ENCODE results near the gene IFT27.

The IFT27 gene, protein sequence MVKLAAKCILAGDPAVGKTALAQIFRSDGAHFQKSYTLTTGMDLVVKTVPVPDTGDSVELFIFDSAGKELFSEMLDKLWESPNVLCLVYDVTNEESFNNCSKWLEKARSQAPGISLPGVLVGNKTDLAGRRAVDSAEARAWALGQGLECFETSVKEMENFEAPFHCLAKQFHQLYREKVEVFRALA

DNA sequence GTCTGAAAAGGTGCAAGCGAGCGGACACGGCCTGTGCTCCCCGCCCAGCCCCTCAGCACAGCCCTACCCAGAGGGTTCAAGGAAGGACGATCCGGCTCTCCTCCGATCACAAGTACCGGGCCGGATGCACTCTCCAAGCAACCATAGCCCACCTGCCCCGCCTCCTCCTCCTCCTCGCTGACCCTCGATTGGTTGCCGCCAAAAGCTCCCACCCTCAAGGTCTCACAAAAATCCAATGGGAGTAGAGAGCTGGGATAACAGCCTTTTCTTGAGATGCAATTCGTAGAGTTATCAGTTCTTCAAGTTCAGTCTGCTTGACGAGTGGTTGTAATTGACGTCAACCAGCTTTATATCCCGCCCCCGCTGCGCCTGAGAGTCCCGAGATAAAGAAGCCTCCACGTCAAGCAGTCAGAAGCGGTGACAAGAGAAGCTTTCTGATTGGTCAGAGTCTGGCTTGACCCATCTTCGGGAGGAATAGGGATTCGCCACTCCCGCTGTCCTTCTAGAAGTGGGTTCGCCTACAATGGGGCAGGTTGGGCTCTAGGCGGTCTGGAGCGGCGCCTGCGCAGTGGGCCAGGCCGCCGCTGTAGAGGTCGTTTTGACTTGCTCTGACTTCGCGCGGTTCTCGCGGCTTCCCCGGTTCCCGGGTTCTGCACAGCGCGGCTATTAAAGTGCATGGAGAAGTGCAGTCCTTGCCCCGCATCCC is at the start of gene IFT27:
Gene IFT27 (minus strand): TSS at position 156 of the 706 bp plus-strand sequence. CDS start 412 bp downstream, outside the sequence.
- peak; percentile 100 for DNase-seq

DNA sequence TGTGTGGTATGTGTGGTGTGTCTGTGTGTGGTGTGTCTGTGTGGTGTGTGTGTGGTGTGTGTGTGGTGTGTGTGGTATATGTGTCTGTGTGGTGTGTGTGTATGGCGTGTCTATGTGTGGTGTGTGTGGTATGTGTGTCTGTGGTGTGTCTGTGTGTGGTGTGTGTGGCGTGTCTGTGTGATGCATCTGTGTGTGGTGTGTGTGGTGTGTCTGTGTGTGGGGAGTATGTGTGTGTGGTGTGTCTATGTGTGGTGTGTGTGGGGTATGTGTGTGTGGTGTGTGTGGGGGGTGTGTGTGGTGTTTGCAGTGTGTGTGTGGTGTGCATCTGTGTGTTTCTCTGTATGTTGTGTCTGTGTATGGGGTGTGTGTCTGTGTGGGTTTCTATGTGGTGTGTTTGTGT is 48.7 kb upstream of the IFT27 start:
- no peak for DNase-seq

DNA sequence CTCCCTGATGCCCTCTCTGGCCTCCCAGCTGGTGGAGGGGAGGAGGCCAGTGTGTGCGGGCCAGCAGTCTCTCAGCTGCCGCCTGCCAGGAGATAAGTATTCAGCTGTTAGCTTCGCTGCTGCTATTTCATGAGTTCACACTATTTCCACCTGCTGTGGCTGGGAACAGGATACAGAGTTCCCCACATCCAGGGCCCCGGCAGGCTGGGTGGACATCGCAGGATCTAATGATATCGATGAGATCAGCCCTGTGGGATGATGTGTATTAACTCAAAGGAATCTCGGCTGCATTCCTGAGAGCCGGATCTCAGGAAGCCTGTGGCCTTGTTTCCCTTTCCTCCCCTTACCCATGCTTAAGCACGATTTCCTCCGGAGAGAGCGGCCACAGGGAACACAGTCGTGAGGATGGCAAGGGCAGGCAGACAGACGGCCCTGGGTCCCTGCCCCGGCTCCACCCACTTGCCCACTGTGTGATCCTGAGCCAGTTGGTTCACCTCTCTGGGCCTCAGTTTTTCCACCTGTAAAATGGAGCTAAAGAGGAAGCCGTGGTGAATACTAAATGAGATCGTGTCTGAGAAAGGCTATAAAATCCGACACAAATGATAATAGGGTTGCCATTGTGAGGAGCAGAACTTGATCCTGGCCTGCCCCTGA is 47.4 kb upstream of the IFT27 start:
- DNase-seq = no peak

DNA sequence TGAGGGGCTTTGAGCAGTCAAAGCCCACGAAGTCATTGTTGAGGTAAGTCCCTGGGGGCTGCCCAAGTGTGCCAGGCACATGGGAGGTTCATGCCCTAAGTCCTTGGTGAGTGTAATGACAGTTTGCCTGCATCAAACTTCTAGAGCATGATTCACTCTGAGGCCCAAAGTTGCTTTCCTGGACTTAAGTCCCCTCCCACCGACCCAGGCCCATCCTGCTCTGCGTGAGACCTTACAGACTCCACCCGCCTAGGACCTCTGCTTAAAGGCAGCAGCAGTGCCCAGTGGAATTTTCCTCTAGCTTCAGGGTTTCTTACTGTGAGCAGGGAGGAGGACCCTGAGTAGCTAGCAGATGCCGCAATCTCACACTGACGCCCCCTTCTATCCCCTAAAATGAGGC is 46.7 kb upstream of the IFT27 start:
- no peak for DNase-seq

DNA sequence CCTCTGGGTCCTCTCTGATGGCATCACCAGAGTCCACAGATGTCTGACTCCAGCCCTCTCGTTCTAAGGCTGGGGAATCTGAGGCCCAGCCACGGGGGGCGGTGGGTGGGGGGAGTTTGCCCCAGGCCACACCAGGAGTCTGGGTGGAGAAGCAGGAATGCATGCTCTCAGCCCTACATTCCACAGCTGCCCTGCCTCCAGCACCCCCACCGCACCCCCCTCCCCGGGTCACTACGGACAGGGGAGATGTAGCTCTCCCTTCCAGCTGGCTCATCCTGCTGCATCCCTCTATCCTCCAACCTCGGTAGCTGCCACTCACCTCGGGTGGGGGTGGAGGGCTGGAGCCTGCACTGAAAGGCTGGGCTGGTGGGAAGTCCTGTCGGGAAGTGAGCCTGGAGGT is 43.2 kb upstream of the IFT27 start:
- no peak for DNase-seq

DNA sequence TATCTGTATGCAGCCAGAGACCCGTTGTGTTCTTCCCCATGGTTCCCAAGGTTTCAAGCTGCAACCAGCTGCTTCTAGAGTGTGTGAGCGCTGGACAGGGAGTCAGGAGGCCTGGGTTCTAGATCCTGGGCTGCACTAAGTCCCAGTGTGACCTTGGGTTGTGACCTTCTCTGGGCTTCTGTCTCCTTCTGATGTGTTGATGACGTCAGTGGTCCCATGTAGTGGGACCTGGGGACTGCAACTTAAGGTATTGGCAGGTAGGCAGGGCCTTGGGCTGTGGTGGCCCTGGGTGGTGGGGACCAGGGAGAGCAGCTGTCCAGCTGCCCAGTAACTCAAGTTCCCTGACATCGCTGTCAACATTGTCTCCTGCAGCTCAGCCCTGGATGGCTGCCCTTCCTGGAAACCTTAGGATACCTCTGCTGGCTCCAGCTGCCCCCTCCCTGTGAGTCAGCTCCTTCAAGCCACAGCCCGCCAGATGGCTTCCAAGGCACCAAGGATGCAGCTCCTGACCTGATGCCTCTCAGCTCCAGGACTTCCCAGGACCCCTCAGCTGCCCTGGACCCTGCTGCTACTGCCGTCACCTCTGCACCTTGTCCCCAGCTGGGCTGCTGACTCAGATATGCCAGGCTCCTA is 42.2 kb upstream of the IFT27 start:
- DNase-seq = no peak

DNA sequence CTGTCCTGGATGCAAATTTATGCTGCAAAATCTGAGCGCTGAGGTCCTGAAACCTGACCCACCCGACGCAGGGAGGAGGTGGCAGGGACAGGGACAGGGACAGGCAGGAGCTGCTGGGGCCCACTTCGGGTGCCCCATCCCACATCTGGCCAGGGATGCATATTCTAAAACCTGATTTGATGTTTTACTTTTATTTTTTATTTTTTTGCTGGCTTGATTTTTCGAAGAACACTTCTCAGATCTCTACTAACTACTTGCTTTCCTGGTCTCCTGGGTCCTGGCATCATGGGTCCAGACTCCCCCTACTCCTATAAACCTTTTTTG is 41.6 kb upstream of the IFT27 start:
- no peak for DNase-seq

DNA sequence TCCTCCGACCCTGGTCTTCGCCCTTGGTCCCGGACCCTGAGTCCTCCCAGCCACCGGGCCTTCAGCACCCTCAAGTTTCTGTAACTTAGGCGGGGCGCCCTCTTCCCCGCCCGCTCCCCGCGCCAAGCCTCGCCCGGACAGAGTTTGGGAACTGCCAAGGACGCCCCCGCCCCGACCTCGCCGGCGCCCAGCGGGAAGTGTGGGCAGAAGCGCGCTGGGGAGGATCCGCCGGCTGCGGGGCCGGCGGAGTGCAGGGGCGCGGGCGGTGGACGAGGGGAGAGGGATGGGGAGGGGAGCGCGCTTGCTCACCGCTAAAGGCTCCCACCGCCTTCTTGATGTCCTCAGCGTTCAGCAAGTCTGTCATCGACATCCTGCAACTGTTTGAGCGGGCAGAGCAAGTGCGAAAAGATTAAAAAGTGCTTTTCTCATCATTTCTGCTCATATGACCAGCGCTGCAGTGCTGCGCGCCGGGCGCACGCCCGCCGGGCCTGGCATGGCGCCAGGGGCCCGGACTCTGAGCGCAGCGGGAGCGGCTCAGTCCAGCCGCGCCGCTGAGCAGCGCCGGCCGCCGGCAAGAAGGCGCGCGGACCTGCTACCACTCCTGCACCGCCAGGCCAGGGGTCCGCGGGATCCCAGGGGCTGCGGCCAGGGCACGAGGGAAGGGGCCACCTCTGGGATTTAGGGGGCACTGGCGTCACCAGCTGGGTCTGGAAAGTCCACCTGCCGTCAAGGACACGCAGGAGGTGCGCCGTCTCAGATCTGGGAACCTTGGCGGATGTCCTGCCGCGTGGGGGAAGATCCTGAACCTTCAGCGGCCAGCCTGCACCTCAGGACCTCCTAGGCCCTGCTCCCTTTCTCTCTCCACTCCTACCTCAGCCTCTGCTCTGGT is 41.0 kb upstream of the IFT27 start, which contains the start of gene PVALB:
Gene PVALB (minus strand): TSS at position 400 of the 889 bp plus-strand sequence. CDS start 30 bp downstream, at position 370.
- DNase-seq = peak; percentile 55

DNA sequence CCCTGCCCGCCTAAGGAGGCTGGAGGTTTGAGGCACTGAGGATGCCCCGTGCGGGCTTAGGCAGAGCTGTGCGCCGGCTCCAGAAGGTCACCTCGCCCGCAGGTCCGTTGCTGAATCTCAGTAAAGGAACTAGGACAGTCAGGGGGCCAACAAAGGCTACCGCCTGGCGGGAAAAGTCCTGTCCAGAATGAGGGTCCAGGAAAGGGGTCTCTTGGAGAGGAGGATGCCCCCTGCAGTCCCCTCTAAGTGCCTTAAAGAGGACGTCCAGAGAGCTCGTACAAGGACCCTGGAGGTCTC is 40.4 kb upstream of the IFT27 start:
- no peak for DNase-seq

DNA sequence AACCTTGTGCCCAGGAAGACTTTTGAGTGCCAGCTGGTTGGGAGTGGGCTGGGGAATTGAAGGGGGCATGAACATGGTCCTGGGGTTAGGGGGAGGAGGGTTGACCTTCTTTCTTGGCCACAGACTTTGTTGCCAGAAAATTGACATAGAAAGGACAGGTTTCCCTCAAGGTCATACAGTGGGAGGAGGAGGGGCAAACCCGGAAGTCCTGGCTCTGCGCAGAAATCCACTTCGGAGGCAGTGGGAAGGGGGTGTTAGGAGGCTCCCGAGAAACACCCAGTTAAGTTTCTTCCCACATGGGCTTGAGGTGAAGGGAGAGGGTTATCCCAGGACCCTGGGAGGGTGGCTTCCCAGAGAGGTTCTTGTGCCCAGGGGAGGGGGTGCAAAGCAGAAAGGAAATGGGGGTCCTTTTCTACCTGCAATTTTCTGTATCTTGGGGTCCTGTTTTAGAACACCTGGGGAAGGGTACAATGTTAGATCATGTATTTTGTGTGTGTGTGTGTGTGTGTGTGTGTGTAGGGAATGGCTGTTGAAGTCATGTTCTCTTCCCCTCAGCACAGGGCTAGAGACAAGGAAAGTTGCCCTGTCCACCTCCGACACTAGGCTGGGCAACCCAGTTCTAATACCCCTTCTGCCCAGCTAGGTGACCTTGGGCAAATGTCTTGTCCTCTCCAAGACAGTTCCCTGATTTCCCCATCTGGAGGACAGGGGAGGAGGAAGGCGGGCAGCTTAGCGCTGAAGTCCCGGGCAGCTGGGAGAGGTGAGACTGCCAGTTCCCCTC is 39.8 kb upstream of the IFT27 start:
- DNase-seq = no peak

DNA sequence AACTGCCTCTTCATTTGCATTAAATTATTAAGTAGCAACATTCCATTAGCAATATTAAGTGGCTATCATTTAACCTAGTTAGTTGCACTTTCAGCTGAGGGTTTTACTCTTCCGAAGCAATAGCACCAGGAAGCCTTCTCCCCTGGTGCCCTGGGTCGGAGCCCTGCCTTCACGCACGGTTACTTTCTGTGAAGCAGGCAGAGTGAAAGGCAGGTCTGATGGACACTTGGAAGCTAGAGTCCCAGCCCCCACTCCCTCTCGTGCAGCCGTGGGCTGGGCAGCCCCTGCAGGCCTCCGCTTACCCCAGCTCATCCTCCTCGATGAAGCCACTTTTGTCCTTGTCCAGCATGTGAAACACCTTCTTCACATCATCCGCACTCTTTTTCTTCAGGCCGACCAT is 38.9 kb upstream of the IFT27 start:
- no peak for DNase-seq

DNA sequence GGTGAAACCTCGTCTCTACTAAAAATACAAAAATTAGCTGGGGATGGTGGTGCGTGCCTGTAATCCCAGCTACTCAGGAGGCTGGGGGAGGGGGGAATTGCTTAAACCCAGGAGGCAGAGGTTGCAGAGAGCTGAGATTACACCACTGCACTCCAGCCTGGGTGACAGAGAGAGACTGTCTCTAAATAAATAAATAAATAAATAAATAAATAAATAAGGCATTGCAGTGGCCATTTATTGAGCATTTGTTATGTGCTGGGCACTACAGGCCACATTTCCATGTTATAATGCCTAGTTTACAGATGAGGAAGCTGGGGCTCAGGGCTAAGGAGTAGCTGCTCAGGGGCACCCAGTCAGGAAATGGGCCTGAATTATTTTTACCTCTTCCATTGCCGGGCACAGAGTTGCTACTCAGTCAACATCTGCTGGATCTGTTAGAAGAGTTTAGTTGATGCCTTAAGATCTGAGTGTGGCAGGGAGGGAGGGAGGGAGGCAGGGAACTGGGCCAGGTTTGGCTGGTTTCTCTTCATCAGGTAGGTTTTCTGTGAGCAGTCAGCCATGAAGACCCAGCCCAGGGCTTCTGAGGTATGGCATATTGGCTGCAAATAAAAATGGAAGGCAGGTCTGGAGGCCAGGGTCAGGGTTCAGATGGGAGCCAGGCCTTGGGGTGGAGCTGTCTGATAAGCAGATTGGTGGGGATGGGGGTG is 35.3 kb upstream of the IFT27 start:
- no peak for DNase-seq

DNA sequence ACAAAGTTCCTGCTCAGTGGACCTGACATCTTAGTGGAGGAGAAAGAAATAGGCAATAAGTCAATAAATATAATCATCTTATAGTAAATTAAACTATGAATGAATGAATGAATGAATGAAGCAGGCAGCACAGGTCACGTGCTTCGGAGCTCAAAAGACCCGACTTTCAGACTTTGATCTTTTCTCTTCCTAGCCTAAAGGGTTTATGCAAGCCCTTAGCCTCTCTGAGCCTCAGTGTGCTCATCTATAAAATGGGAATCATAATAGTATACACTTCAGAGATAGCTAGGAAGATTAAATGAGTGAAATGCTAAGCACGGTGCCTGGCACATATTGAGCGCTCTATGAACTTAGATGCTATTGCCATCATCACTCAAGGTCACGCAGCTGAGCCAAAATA is 33.4 kb upstream of the IFT27 start:
- DNase-seq = no peak

DNA sequence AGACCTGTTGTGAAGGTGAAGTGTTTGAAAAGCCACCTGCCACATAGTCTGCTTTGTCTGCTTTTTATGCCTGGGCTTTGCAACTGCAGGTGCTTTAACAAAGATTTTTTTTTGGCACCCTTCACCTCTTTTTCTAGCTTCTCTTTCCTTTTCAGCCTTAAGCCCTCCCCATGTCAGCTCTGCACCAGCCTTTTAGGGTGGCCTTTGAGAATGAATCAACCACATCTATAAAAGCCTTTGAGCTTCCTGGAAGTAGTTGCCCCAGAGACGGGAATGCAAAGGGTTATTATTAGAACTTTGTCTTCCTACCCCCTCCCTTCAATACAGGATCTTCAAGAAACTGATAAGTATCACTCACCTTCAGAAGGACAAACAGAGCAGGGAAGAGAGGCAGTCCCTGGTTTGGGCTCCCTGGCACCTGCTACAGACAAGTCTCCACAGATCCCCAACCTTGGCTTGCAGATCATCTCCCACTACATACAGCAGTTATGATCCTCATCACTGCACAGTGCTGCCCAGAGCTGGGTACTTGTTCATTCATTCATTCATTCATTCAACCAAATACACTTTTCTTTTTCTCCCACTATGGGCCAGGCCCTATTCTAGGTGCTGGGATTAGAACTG is 32.9 kb upstream of the IFT27 start:
- peak; percentile 91 for DNase-seq

DNA sequence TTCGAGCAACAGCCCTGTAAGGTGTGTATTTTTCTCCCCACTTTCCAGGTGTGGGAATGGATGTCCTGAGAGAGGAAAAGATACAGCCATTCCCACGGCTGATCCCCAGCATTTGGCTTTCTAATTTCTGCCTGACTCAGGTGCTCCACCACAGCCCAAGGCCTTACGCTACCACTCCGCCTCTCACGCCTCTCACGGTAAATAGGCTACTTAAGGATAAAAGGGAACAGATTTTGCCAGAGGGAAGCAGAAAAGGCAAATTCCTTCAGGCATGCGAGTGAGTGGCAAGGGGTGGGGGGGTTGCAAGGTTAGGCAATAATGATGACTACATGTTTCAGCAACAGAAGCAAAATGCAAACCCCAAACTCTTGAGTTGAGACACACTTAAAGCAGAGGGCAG is 31.7 kb upstream of the IFT27 start:
- DNase-seq = no peak

DNA sequence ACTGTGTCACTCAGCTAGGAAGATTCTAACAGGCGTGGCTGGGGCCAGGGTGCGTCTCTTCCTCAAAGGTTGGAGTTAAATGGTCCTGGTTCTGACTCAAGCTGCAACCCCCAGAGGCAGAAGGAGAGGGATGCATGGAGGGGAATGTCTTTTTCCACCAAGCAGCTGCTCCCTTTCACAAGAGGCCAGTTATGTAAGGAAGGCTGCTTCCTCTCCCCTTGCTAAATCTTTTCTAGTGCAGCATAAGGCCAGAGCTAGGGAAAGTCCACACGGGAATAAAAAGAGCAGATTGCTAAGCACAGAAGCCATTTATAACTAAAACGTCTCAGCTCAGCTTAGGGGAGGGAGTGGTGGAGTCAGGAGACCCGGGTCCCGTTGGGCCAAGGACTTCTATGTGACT is 30.9 kb upstream of the IFT27 start:
- DNase-seq = no peak

DNA sequence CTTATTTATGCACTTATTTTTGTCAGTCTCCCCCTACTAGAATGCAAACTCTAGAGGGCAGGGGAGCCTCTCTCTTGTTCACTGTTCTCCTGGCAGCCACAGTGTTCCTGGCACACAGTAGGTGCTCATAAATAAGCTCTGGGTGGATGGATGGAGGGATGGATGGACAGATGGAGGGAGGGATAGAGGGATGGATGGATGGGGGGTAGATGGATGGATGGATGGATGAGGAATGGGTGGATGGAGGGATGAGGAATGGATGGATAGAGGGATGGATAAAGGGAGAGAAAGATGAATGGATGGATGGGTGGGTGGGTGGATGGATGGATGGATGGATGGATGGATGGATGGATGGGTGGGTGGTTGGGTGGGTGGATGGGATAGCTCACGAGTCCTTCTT is 27.4 kb upstream of the IFT27 start:
- DNase-seq = no peak

DNA sequence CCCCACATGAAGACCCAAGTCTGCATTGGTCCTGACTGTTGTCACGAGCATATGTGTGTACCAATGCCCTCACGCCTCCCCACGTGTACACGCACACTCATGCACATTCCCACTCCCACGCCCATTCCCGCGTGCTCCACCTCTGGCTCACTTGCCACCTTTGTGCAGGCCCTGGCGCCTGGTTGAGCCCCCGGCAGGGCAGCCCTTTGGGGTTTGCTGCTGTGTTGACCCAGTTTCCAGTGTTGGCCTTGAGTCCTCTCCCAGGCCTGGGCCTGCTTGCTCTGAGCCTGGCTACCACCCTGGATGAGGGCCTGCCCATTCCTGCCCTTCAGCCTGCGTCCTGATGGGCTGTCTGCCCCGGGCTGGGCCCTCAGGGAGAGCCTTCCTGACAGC is 22.8 kb upstream of the IFT27 start:
- DNase-seq = no peak

DNA sequence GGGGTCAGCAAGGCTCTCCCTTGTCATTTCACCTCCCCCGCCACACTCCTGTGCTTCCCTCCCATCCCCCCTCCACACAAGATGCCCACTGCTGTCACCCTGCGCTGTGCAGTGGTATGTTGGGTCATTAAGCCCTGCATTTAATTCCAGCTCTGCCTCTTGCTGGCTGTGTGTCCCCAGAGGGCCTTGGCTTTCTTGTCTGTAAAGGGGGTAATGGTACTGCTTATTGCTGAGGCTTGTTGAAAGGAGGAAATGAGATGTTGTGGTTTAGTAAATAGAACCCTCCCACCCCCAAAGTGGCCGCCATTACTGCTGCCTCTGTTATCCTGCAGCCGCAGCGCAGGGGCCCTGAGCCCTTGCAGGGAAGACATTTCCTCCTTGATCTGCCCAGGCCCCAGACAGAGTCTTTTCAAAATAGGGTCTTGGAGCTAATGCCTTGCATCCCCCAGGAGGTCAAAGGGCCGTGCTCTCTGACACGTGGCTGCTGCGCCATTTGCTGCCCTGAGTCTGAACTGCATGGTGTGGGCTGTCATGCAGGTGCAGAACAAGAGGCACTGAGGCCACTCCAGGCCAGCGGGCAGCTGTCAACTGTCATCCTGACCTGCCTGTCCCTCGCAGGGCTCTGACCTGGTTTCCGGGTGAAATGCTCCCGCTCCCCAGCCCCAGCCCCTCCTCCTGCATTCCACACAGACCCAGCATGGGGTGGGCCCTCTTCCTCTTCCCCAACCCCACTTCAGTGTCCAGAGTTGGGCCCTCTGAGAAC is 22.2 kb upstream of the IFT27 start:
- DNase-seq = no peak

DNA sequence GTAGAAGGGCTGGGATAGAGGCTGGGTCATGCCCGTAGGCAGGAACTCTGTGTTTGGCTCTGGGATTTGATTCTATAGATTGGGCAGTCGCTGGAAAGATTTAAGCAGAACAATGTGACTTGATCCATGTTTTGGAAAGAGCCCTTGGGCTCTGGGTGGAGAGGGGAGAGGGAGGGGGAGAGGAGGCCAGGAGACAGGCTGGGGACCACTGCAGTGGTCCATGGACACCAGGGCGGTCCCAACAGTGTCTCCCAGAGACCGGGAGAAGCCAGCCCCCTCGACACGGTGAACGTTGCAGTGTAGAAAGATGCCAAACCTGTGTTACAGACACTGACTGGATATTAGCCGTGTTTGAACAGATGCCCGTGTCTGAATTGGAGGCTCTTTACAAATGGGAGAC is 21.5 kb upstream of the IFT27 start:
- DNase-seq = no peak
